CD4-positive, alpha-beta T cell treated with Interleukin-12 subunit alpha and Interleukin-12 subunit beta, for 1 hour (primary cell): ENCODE measurements around the gene FGF12.
"Not testable (repeated sequence)": the region's sequence is repeated elsewhere in the genome, so short reads cannot be mapped to it uniquely, and the experiment has no call there.

Experiments
- DNase-seq: peaks from one replicate; pipeline ENCODE4 v3.0.0-alpha.2; 2020

The FGF12 gene

GRCh38 chr3:192727032-192727847, at the start of gene FGF12:
Gene FGF12 (minus strand): TSS chr3:192727541.
- no peak for DNase-seq

- DNase-seq = not testable (repeated sequence)
These were observed 47.0 kb upstream of the FGF12 start for GRCh38 chr3:192774341-192774740.

GRCh38 chr3:192772240-192772894, 45.0 kb upstream of the FGF12 start:
- no peak for DNase-seq

- no peak for DNase-seq
These were observed 31.3 kb upstream of the FGF12 start for GRCh38 chr3:192758654-192759053.

GRCh38 chr3:192751148-192751547, 23.8 kb upstream of the FGF12 start:
- no peak for DNase-seq

GRCh38 chr3:192750201-192750600, 22.9 kb upstream of the FGF12 start:
- DNase-seq = no peak

- DNase-seq = no peak
These were observed 20.4 kb upstream of the FGF12 start for GRCh38 chr3:192747746-192748145.

- DNase-seq = no peak
These were observed 19.8 kb upstream of the FGF12 start for GRCh38 chr3:192747145-192747544.

- no peak for DNase-seq
These were observed 17.8 kb upstream of the FGF12 start for GRCh38 chr3:192745150-192745549.

- DNase-seq = not testable (repeated sequence)
These were observed 17.3 kb upstream of the FGF12 start for GRCh38 chr3:192744604-192745003.

- DNase-seq = no peak
These were observed 10.2 kb upstream of the FGF12 start for GRCh38 chr3:192737506-192737905.

GRCh38 chr3:192731233-192731632, 3.9 kb upstream of the FGF12 start:
- DNase-seq = no peak

- no peak for DNase-seq
These were observed 956 bp downstream of the FGF12 start for GRCh38 chr3:192726385-192726784.

GRCh38 chr3:192719964-192720363, 7.4 kb downstream of the FGF12 start:
- DNase-seq = no peak

- DNase-seq = no peak
These were observed 9.2 kb downstream of the FGF12 start for GRCh38 chr3:192718156-192718555.

- DNase-seq = no peak
These were observed 12.2 kb downstream of the FGF12 start for GRCh38 chr3:192715126-192715525.

- not testable (repeated sequence) for DNase-seq
These were observed 16.2 kb downstream of the FGF12 start for GRCh38 chr3:192711126-192711525.

- DNase-seq = no peak
These were observed 17.0 kb downstream of the FGF12 start for GRCh38 chr3:192710366-192710765.

- no peak for DNase-seq
These were observed 21.1 kb downstream of the FGF12 start for GRCh38 chr3:192706272-192706671.

- no peak for DNase-seq
These were observed 26.5 kb downstream of the FGF12 start for GRCh38 chr3:192700885-192701284.

- no peak for DNase-seq
These were observed 30.3 kb downstream of the FGF12 start for GRCh38 chr3:192696943-192697587.

GRCh38 chr3:192687488-192688152, 39.7 kb downstream of the FGF12 start:
- no peak for DNase-seq

GRCh38 chr3:192685801-192686200, 41.5 kb downstream of the FGF12 start:
- DNase-seq = no peak
